OCI-LY1 (cell line): ENCODE results near the gene SENP2.
A peak's percentile ranks its signal among the peaks of the same experiment; 100 is the strongest.

Source experiments
- CTCF ChIP-seq: fragments of 200-600 bp; sonication (generic), shearing (Covaris generic); IDR thresholded peaks from 2 replicates; pipeline ENCODE4 v1.5.1; 2017; ENCODE audit warnings: mild to moderate bottlenecking, antibody characterized with exemption, low read length, moderate library complexity, mixed read lengths
- EZH2 ChIP-seq: fragments of 200-600 bp; sonication (generic), shearing (Covaris generic); IDR thresholded peaks from 2 replicates; pipeline ENCODE4 v1.8.0; 2017; ENCODE audit warnings: borderline replicate concordance, mixed run types, mild to moderate bottlenecking, antibody characterized with exemption, low read length, moderate library complexity, mixed read lengths

GRCh38 chr3:185659942-185660921, 74.1 kb downstream of the SENP2 start:
- TF ChIP-seq CTCF (peak; percentile 99), EZH2 (no peak)
